ENCODE data around the gene ACTRT2.

Gene ACTRT2

DNA sequence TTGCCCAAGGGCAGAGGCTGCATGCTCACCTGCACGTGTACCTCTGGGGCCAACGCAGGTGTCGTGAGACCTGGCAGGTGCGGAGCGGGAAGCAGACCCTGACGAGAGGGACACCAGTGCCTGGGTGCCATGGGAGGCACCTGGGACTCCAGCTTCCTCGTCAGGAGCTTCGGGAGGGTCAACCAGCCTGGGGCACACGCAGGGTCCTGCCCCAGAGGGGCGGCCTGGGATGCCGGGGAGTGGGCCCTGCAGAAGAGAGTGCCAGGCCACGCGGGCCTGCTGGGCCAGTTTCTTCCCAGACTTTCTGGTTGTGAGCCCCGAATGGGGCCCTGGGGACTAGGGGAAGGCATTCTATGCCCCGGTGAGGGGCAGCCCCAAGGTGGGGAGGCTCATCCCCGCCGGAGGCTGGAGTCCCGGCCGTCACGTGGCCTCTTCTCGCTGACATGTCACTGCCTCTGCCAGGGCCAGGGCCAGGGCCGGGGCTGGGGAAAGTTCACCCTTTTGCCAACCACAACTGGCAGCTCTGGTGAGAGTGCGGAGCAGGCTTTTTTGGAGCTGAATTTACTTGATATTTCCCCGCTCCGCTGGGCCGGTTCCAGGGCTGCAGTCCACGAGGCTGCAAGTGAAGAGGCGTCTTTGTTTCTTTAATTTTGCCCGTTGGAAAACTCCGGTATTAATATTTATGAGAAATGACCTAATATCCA lies 38.5 kb upstream of the ACTRT2 start:
- DNase-seq (ENCODE audit: low read depth, low spot score): no peak
- no peak overlapping the region for H3K4me3 ChIP-seq (ENCODE audit: low read length)

DNA sequence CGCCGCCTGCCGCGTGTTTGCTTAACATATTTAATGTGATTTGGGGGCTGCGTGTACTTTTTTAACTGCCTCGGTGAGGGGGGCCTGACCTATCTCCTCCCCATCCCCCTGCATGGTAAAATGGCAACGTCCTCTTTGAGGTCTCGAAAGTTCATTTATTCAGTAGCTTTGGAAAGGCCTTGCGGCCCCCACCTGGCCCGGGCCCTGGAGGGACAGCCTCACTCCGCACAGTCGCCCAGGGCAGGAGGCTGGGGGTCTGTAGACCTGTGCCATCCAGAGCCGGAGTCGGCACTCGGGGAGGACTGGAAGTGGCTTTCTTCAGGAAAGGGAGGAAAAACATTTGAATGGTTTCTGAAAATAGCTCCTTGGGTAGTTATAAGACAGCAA lies 38.0 kb upstream of the ACTRT2 start:
- DNase-seq (ENCODE audit: low read depth, low spot score): no peak
- no peak overlapping the region for H3K4me3 ChIP-seq (ENCODE audit: low read length)

GRCh38 chr1:2983706-2984398 lies 37.4 kb upstream of the ACTRT2 start:
- H3K4me3 ChIP-seq (ENCODE audit: low read length): no peak overlapping the region
- no peak for DNase-seq (ENCODE audit: low read depth, low spot score)

- DNase-seq (ENCODE audit: low read depth, low spot score): no peak
- H3K4me3 ChIP-seq (ENCODE audit: low read length): no peak overlapping the region
Observed at GRCh38 chr1:2984399-2985061, 36.7 kb upstream of the ACTRT2 start.

GRCh38 chr1:2985067-2985561 lies 36.2 kb upstream of the ACTRT2 start:
- H3K4me3 ChIP-seq (ENCODE audit: low read length): no peak overlapping the region
- no peak for DNase-seq (ENCODE audit: low read depth, low spot score)

DNA sequence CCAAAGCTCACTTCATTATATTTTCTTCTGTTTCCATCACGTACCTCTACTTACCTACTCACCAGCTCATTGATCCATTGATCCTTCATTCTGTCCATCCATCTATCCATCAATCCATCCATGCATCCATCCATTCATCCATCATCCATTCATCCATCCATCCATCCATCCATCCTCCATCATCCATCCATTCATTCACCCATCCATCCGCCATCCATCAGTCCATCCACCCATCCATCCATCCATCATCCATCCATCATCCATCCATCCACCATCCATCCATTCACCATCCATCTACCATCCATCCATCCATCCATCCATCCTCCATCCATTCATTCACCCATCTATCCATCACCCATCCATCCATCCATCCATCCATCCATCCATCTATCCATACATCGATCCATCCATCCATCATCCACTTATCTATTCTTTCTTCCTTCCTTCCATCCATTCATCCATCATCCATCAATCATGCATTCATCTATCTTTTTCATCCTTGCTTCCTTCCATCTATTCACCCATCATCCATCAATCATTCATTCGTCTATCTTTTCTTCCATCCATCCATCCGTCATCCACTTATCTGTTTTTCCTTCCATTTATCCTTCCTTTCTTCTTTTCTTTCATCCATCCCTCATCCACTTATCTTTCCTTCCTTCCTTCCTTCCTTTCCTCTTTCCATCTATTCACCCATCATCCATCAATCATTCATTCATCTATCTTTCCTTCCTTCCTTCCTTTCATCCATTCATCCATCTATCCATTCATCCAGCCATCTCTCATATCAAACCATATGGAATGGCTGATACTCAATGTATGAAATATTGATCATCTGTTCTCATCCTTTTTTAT lies 35.3 kb upstream of the ACTRT2 start:
- no peak for DNase-seq (ENCODE audit: low read depth, low spot score)
- H3K4me3 ChIP-seq (ENCODE audit: low read length): no peak overlapping the region

GRCh38 chr1:2986549-2987305 lies 34.5 kb upstream of the ACTRT2 start:
- H3K4me3 ChIP-seq (ENCODE audit: low read length): no peak overlapping the region
- DNase-seq (ENCODE audit: low read depth, low spot score): no peak

- H3K4me3 ChIP-seq (ENCODE audit: low read length): no peak overlapping the region
- no peak for DNase-seq (ENCODE audit: low read depth, low spot score)
Observed at GRCh38 chr1:2987773-2988172, 33.5 kb upstream of the ACTRT2 start.

GRCh38 chr1:2988256-2988655 lies 33.0 kb upstream of the ACTRT2 start:
- no peak for DNase-seq (ENCODE audit: low read depth, low spot score)
- no peak overlapping the region for H3K4me3 ChIP-seq (ENCODE audit: low read length)

- H3K4me3 ChIP-seq (ENCODE audit: low read length): no peak overlapping the region
- no peak for DNase-seq (ENCODE audit: low read depth, low spot score)
Observed at GRCh38 chr1:2989185-2989584, 32.1 kb upstream of the ACTRT2 start.

DNA sequence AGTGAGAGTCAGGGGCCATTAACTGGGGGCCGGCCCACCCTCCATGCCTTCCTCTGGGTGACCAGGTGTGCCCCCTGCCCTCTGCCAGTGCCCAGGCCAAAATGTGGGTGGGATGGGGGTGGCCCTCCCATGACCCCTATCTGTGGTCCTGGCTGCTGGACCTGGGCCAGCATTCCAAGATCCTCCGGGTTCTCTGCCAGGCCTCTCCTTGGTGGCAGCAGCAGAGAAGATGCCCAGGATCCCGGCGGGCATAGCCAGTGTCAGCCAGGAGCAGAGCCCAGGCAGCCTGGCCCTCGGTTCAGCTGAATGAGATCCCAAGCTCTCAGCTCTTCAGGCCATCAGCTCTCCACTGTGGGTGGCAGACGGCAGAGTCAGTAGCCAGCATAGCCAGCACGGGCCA lies 31.3 kb upstream of the ACTRT2 start:
- DNase-seq (ENCODE audit: low read depth, low spot score): no peak
- H3K4me3 ChIP-seq (ENCODE audit: low read length): no peak overlapping the region

- no peak for DNase-seq (ENCODE audit: low read depth, low spot score)
- no peak overlapping the region for H3K4me3 ChIP-seq (ENCODE audit: low read length)
Observed at GRCh38 chr1:2990376-2991115, 30.7 kb upstream of the ACTRT2 start.

- no peak overlapping the region for H3K4me3 ChIP-seq (ENCODE audit: low read length)
- DNase-seq (ENCODE audit: low read depth, low spot score): no peak
Observed at GRCh38 chr1:2991753-2992495, 29.3 kb upstream of the ACTRT2 start.

DNA sequence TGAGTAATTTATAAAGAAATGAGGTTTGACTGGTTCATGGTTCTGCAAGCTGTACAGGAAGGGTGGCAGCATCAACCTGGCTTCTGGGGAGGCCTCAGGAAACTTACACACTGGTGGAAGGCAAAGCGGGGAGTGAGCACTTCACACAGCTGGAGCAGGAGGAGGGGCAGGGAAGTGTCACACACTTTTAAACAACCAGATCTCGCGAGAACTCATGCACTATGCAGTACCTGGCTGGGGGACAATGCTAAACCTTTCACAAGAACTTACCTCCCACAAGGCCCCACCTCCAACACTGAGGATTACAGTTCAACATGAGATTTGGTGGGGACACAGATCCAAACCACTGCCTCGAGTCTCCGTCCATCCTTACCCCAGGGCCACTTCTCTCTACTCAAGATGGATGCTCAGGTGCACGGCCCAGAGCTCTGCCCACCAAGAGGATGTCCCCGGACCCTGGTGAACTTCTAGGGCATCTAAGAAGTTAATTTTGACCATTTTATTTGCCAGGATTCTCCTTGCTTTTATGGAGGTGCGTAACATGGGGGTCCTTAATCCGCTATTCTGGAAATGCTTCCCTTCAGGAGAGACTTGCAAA lies 22.7 kb upstream of the ACTRT2 start:
- no peak overlapping the region for H3K4me3 ChIP-seq (ENCODE audit: low read length)
- no peak for DNase-seq (ENCODE audit: low read depth, low spot score)

- no peak for DNase-seq (ENCODE audit: low read depth, low spot score)
- H3K4me3 ChIP-seq (ENCODE audit: low read length): no peak overlapping the region
Observed at GRCh38 chr1:2999138-2999537, 22.1 kb upstream of the ACTRT2 start.

DNA sequence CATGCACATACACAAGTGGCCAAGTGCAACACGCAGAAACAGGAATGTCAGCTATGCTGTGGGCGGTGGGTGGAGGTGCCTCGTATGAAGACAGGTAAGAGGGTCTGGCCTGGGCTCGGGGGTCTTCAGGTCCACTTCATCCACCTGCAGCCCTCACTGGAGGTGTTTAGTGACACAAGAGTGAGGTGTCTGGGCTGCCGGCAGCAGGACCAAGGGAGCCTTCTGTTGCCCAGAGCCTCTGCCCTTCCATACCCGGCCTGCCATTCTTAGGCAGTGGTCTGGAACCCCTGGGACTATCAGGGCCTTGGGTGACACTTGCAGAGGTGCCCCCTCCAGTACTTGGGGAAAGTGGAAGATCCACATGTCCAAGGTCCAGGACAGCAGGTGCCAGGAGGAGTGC lies 21.7 kb upstream of the ACTRT2 start:
- DNase-seq (ENCODE audit: low read depth, low spot score): no peak
- H3K4me3 ChIP-seq (ENCODE audit: low read length): no peak overlapping the region

DNA sequence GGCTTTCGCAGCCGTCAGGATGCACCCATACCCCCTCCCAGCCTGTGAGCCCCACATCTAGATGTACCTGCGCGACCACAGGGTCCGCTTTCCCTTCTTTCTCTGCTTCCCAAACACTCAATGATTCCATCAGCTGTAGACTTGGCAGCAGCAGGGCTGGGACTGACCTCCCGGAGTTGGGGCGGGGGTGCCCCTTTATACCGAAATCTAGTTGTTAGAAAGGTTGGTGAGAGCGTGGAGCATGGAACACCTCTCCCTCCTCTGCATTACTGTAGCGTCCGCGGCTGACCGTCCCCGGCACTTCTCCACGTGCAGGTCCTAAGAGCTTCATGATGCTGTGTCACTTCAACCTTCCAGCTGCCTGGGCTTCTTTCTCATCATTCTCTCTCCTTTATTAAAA lies 21.1 kb upstream of the ACTRT2 start:
- no peak overlapping the region for H3K4me3 ChIP-seq (ENCODE audit: low read length)
- DNase-seq (ENCODE audit: low read depth, low spot score): no peak
